HepG2 (cell line): Measurements from ENCODE around the gene MT4. TPM values are rescaled to one million over a fixed set of nuclear protein-coding genes. Genes with fewer than 3 reads are reported as not detected.

ENCODE experiments used
- ATAC-seq: fragments of 200-7000 bp; cut with Tn5 transposase; 3 replicates; pipeline ENCODE4 v1.9.1; 2020; ENCODE audit warnings: mild to moderate bottlenecking, moderate library complexity
- BruUV-seq: library from RNA; stranded (reverse); fragments of 400-500 nt; replicated peaks from 2 replicates; lab custom pipeline; 2021; lab: Mats Ljungman, UMichigan
- CTCF ChIA-PET: fragments of 300-600 bp; formaldehyde crosslinking; extraction: SDS; loops from one replicate; lab custom pipeline; 2021; ENCODE audit warnings: low total read pairs, inconsistent platforms, low intra/inter-chr PET ratio; lab: Yijun Ruan, JAX
- POLR2A ChIA-PET: fragments of 350-600 bp; sonication (Branson Sonifier 250); formaldehyde crosslinking; loops from one replicate; lab custom pipeline; 2020; ENCODE audit warnings: antibody characterized with exemption, inconsistent platforms; lab: Yijun Ruan, JAX
- DNase-seq: peaks from one replicate; pipeline ENCODE4 v3.0.0-alpha.2; 2015; ENCODE audit warnings: low spot score
- FAIRE-seq: peaks from 3 replicates; lab custom pipeline; 2011; peaks lifted over from hg19 to GRCh38; lab: Jason Lieb, UNC
- H2AFZ ChIP-seq: one replicate; pipeline ENCODE4 v1.6.1; 2011; ENCODE audit warnings: low read length, inconsistent platforms
- H3K27ac ChIP-seq: fragments of 300-600 bp; 3 replicates; pipeline ENCODE4 v1.8.0; 2011; ENCODE audit warnings: mixed run types, mild to moderate bottlenecking, mixed read lengths, low read length, inconsistent platforms; ENCODE audit not compliant: insufficient read depth; ENCODE audit errors: extremely low read length
- H3K27me3 ChIP-seq, 2 experiments: fragments of 200-600 bp in 1 of 2; 2 replicates in 1 of 2; 3 replicates in 1 of 2; pipeline versions ENCODE4 v1.6.0 to v1.8.0; 2011; ENCODE audit warnings: low read length in 2 of 2, mild to moderate bottlenecking in 2 of 2, moderate library complexity in 2 of 2, inconsistent platforms in 1 of 2; ENCODE audit not compliant: insufficient read depth in 2 of 2, control insufficient read depth in 1 of 2
- H3K36me3 ChIP-seq, 2 experiments: fragments of 200-600 bp in 1 of 2; replicated peaks in 1 of 2; 2 replicates in 1 of 2; 3 replicates in 1 of 2; pipeline versions ENCODE4 v1.5.1 to v1.8.0; 2011; ENCODE audit warnings: low read length in 2 of 2, inconsistent platforms in 1 of 2; ENCODE audit not compliant: insufficient read depth in 2 of 2, control insufficient read depth in 1 of 2
- H3K4me1 ChIP-seq: 2 replicates; pipeline ENCODE4 v1.5.1; 2012; ENCODE audit warnings: low read length, inconsistent platforms; ENCODE audit not compliant: insufficient read depth
- H3K4me2 ChIP-seq: 2 replicates; pipeline ENCODE4 v1.6.0; 2011; ENCODE audit warnings: low read depth, low read length, inconsistent platforms
- H3K4me3 ChIP-seq, 3 experiments: fragments of 200-600 bp in 1 of 3; sonication (generic), shearing (Covaris generic) in 1 of 3; replicated peaks in 1 of 3; 2 replicates each; pipeline ENCODE4 v1.5.1; 2011 to 2016; ENCODE audit warnings: low read length in 3 of 3, inconsistent platforms in 2 of 3, low read depth in 2 of 3, mild to moderate bottlenecking in 2 of 3, control low read depth in 1 of 3, mixed read lengths in 1 of 3; ENCODE audit not compliant: insufficient read depth in 1 of 3
- H3K79me2 ChIP-seq: one replicate; pipeline ENCODE4 v1.6.1; 2011; ENCODE audit warnings: low read length, inconsistent platforms; ENCODE audit not compliant: insufficient read depth
- H3K9ac ChIP-seq: 2 replicates; pipeline ENCODE4 v1.6.0; 2011; ENCODE audit warnings: mild to moderate bottlenecking, low read depth, low read length, inconsistent platforms; ENCODE audit not compliant: insufficient read depth
- H3K9me3 ChIP-seq: 2 replicates; pipeline ENCODE4 v1.5.1; 2012; ENCODE audit warnings: mild to moderate bottlenecking, low read length
- H4K20me1 ChIP-seq: 2 replicates; pipeline ENCODE4 v1.6.0; 2011; ENCODE audit warnings: inconsistent platforms, mild to moderate bottlenecking, low read length, moderate library complexity; ENCODE audit not compliant: insufficient read depth
- FOSL1 ChIP-seq: sonication (generic); formaldehyde crosslinking; IDR thresholded peaks from 2 replicates; pipeline ENCODE4 v1.9.0; 2021; ENCODE audit warnings: missing genetic modification reagents, borderline replicate concordance
- GATA4 ChIP-seq: sonication (generic); IDR thresholded peaks from 2 replicates; pipeline ENCODE4 v1.6.1; 2016; ENCODE audit warnings: antibody characterized with exemption, low read depth, borderline replicate concordance
- TRAFD1 ChIP-seq: sonication (generic); formaldehyde crosslinking; IDR thresholded peaks from 2 replicates; pipeline ENCODE4 v1.5.1; 2020; ENCODE audit warnings: missing genetic modification reagents, mild to moderate bottlenecking, borderline replicate concordance
- ZBTB7A ChIP-seq: sonication (generic); formaldehyde crosslinking; IDR thresholded peaks from 2 replicates; pipeline ENCODE4 v1.8.0; 2022; ENCODE audit warnings: mild to moderate bottlenecking, missing genetic modification reagents
- ZNF12 ChIP-seq: sonication (generic); formaldehyde crosslinking; IDR thresholded peaks from 2 replicates; pipeline ENCODE4 v1.5.0; 2020; ENCODE audit warnings: missing genetic modification reagents
- ZNF264 ChIP-seq: sonication (generic); formaldehyde crosslinking; IDR thresholded peaks from 2 replicates; pipeline ENCODE4 v1.4.0; 2020; ENCODE audit warnings: missing genetic modification reagents
- ZNF296 ChIP-seq: sonication (generic); formaldehyde crosslinking; conservative IDR thresholded peaks from 2 replicates; pipeline ENCODE4 v1.5.0; 2020; ENCODE audit warnings: mild to moderate bottlenecking, missing genetic modification reagents
- WGBS: methylation state at CpG from one replicate; pipeline ENCODE4 v1.1.6; 2017; ENCODE audit warnings: low lambda C conversion rate; 5-methylcytosine and 5-hydroxymethylcytosine counted together
- in situ Hi-C: cut with HindIII; loops from 2 replicates; pipeline ENCODE4 v1.10.0; 2017; ENCODE audit warnings: low pct_unique_long_range_greater_than_20kb; ENCODE audit not compliant: extremely low pct_ligation_motif_present
- intact Hi-C: fragments of 100-400 bp; cut with micrococcal nuclease; formaldehyde crosslinking; loops from one replicate; pipeline ENCODE4 v1.10.0; 2022; ENCODE audit not compliant: unreplicated experiment
- polyA plus RNA-seq, 8 experiments: library from polyadenylated mRNA; depleted of rRNA in 3 of 8; stranded (reverse) in 7 of 8; unstranded in 1 of 8; fragments of >200 nt; fragmentation: Illumina TruSeq in 4 of 8; extraction: Trizol in 4 of 8; gene quantifications; 2 replicates each; pipeline versions ENCODE4 v1.2.1 to v1.2.3, GENCODE V29; 2011 to 2016; ENCODE audit warnings: low read depth in 4 of 8, missing spikeins in 1 of 8, mixed read lengths in 1 of 8; ENCODE audit not compliant: insufficient read depth in 1 of 8
- total RNA-seq, 5 experiments: library from RNA; depleted of rRNA; stranded (reverse); fragments of >200 nt; fragmentation: Illumina TruSeq; extraction: Trizol; gene quantifications; 2 replicates each; pipeline ENCODE4 v1.2.3, GENCODE V29; 2016; ENCODE audit warnings: low read depth in 1 of 5

MT4 gene
- total and polyA plus RNA-seq, 2 of the 13 experiments (the other 11 are each of a cell fraction or from before 2014, with no cell fraction given): not detected

DNA sequence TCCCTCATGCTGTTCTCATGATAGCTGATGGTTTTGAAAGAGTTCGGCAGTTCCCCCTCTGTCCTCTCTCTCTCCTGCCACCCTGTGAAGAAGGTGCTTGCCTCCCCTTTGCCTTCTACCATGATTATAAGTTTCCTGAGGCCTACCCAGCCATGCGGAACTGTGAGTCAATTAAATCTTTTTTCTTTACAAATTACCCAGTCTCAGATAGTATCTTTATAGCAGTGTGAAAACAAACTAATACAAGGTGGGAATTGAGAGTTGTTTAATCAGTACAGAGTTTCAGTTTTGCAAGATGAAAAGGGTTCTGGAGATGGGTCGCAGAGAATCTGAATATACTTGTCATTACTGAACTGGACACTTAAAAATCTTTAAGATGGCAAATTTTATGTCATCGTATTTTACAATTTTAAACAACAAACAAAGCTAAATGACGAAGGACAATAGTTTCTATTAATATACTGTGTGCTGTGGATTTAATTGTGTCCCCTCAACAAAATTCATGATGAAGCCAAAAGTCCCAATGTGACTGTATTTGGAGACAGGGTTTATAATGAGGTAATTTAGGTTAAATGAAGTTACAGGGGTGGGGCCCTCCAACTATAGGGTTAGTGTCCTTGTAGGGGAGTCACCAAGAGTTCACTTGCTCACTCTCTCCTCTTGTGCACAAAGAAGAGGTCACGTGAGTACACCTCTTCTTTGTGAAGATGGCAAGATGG is 28.9 kb downstream of the MT4 start:
- TF ChIP-seq ZNF264 (CRISPR knock-in tag): peak; percentile 95
- no peak for TF ChIP-seq ZNF296 (CRISPR knock-in tag)
- TF ChIP-seq, all 625 proteins: peak for 1
- H3K4me2 ChIP-seq: no peak overlapping the region
- peaks cover 2 to 21% of the 10 kb centered on the region in 2 experiments; a peak in 2 of 5 replicates for H3K27me3 ChIP-seq
- peaks cover 8% of the 10 kb centered on the region for H3K4me1 ChIP-seq
- no peaks in the 10 kb centered on the region for H4K20me1 ChIP-seq
- no peak overlapping the region for H3K27ac ChIP-seq
- 44% methylated on average over 6 of the region's 6 CpGs for WGBS
- DNase-seq (no peak), ATAC-seq (no peak), FAIRE-seq (no peak)
- no TSS peak for BruUV-seq
- POLR2A ChIA-PET: no interaction called here
- H3K9me3 ChIP-seq: no peaks in the 10 kb centered on the region
- no peak overlapping the region for H3K4me3 ChIP-seq
- in situ Hi-C loops: no loop called here
- CTCF ChIA-PET: no interaction called here
- no peaks in the 10 kb centered on the region for H3K79me2 ChIP-seq
- no peaks in the 10 kb centered on the region for H3K36me3 ChIP-seq
- H3K9ac ChIP-seq: no peak overlapping the region
- intact Hi-C loops: no loop called here
- H2AFZ ChIP-seq: no peak overlapping the region

DNA sequence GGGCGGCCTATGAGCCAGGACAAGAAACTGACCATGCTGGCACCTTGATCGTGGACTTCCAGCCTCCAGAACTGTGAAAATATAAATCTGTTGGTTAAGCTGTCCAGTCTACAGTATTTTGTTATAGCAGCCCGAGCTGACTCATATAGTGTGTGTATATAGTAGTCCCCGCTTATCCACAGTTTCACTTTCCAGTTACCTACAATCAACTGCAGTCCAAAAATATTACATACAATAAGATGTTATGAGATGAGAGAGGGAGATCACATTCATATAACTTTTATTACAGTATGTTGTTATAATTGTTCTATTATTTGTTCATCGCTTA is 29.4 kb downstream of the MT4 start:
- in situ Hi-C loops: no loop called here
- Histone ChIP-seq H3K4me1 (peaks cover 8% of the 10 kb centered on the region), H4K20me1 (no peaks in the 10 kb centered on the region), H2AFZ (no peak overlapping the region), H3K9ac (no peak overlapping the region), H3K9me3 (no peaks in the 10 kb centered on the region), H3K27ac (no peak overlapping the region)
- POLR2A ChIA-PET: no interaction called here
- CTCF ChIA-PET: no interaction called here
- WGBS: 32% methylated on average over 5 of the region's 5 CpGs
- DNase-seq: no peak
- TF ChIP-seq ZBTB7A (CRISPR knock-in tag) (no peak), ZNF12 (CRISPR knock-in tag) (peak; percentile 86), TRAFD1 (CRISPR knock-in tag) (no peak), GATA4 (no peak), ZNF264 (CRISPR knock-in tag) (0 out of 2 replicates have a peak, but pooled peaks have one; percentile 10), FOSL1 (CRISPR knock-in tag) (no peak)
- TF ChIP-seq, all 625 proteins: peak for 2
- no TSS peak for BruUV-seq
- Histone ChIP-seq H3K36me3 (no peaks in the 10 kb centered on the region), H3K27me3 (peaks cover 0 to 16% of the 10 kb centered on the region in 2 experiments; a peak in 1 of 5 replicates), H3K4me2 (no peak overlapping the region), H3K4me3 (no peak overlapping the region), H3K79me2 (no peaks in the 10 kb centered on the region)
- ATAC-seq (no peak), FAIRE-seq (no peak)
- intact Hi-C loops: no loop called here
